AG04449 (cell line): ENCODE results near the gene AGFG1.
A peak's percentile ranks its signal among the peaks of the same experiment; 100 is the strongest.

ENCODE experiments used
- CTCF ChIA-PET: fragments of 350-600 bp; formaldehyde crosslinking; extraction: SDS; loops from one replicate; lab custom pipeline; 2021; ENCODE audit warnings: antibody characterized with exemption; lab: Yijun Ruan, JAX
- POLR2A ChIA-PET: fragments of 400-600, 350-600 bp; formaldehyde crosslinking; extraction: SDS; loops from one replicate; lab custom pipeline; 2020; ENCODE audit warnings: antibody characterized with exemption, inconsistent platforms; lab: Yijun Ruan, JAX
- DNase-seq: peaks from one replicate; pipeline ENCODE4 v3.0.0-alpha.2; 2010; ENCODE audit warnings: low read depth, low spot score
- H3K4me3 ChIP-seq: 2 replicates; pipeline ENCODE4 v1.5.1; 2011; ENCODE audit warnings: low read depth, mild to moderate bottlenecking, control low read depth, low read length
- TF ChIP-seq, protein P1 (sequence below): IDR thresholded peaks from one replicate; pipeline ENCODE4 v1.5.1; 2011; ENCODE audit warnings: mild to moderate bottlenecking, moderate library complexity, low read length, control low read depth, inconsistent platforms; ENCODE audit not compliant: insufficient read depth; ENCODE audit errors: missing control alignments

AGFG1 gene, protein sequence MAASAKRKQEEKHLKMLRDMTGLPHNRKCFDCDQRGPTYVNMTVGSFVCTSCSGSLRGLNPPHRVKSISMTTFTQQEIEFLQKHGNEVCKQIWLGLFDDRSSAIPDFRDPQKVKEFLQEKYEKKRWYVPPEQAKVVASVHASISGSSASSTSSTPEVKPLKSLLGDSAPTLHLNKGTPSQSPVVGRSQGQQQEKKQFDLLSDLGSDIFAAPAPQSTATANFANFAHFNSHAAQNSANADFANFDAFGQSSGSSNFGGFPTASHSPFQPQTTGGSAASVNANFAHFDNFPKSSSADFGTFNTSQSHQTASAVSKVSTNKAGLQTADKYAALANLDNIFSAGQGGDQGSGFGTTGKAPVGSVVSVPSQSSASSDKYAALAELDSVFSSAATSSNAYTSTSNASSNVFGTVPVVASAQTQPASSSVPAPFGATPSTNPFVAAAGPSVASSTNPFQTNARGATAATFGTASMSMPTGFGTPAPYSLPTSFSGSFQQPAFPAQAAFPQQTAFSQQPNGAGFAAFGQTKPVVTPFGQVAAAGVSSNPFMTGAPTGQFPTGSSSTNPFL

DNA sequence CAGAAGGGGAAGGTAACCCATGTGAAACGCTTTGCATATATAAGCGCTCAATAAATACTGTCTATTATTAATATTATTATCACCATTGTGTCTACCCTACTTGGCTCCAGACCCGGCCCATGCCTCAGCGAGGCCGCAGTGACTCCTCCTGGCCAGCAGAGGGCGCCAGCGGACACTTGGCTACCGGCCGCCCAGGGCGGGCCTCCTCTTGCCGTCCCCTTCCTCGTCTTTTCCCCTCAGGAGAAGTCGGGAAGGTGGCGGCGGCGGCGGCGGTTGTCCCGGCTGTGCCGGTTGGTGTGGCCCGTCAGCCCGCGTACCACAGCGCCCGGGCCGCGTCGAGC, at the start of gene AGFG1:
AGFG1 (plus strand) TSS at position 233 of the 341 bp plus-strand sequence. CDS start 266 bp downstream, outside the sequence.
- TF ChIP-seq, protein P1, sequence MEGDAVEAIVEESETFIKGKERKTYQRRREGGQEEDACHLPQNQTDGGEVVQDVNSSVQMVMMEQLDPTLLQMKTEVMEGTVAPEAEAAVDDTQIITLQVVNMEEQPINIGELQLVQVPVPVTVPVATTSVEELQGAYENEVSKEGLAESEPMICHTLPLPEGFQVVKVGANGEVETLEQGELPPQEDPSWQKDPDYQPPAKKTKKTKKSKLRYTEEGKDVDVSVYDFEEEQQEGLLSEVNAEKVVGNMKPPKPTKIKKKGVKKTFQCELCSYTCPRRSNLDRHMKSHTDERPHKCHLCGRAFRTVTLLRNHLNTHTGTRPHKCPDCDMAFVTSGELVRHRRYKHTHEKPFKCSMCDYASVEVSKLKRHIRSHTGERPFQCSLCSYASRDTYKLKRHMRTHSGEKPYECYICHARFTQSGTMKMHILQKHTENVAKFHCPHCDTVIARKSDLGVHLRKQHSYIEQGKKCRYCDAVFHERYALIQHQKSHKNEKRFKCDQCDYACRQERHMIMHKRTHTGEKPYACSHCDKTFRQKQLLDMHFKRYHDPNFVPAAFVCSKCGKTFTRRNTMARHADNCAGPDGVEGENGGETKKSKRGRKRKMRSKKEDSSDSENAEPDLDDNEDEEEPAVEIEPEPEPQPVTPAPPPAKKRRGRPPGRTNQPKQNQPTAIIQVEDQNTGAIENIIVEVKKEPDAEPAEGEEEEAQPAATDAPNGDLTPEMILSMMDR = peak; percentile 99
- DNase-seq = no peak
- H3K4me3 ChIP-seq = peak within 1 kb of the TSS; percentile 86
- ChIA-PET POLR2A (no interaction called here), CTCF (interaction anchor here (0.8 to 1.7 kb wide), 15 partner anchors 9 to 94 kb away, joined by 3 to 26 read pairs (median 6); partner anchors contain the start of gene TM4SF20)

DNA sequence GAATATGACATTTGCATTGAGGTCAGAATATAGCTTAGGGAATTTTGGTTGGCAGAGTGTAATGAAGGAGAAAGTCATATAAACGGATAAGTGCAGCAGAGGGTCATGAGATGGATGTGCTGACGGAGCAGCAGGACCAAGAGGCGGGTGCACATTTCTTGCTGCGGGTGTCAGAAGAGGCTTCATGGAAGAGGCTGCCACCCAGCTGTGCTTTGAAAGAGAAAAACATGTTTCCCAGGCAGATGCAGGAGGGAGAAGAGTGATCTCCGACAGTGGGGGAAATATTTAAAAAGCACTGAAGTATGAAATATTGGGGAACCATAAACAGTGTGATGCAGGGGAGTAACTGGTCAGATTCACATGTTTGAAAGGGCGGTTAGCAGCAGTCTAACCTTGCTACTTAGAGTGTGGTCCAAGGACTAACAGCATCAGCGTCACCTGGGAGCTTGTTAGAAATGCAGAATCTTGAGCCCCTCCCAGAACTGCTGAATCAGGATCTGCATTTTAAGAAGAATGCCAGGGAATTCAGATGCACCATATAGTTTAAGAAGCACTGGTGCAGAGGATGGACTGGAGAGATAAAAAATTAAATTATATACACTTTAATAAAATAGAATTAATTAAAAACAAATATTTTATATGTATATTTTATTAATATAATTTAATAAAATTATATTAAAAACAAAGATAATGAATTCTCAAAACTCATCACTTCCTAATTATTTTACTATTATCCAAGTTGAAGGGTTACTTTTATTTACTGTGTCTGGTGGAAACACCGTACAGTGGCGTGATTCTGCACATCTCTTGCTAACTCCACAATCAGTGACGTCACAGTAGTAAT, 48.1 kb upstream of the AGFG1 start:
- ChIA-PET CTCF (no interaction called here), POLR2A (no interaction called here)
- no peak overlapping the region for H3K4me3 ChIP-seq
- DNase-seq = no peak
- TF ChIP-seq, protein P1 = no peak

DNA sequence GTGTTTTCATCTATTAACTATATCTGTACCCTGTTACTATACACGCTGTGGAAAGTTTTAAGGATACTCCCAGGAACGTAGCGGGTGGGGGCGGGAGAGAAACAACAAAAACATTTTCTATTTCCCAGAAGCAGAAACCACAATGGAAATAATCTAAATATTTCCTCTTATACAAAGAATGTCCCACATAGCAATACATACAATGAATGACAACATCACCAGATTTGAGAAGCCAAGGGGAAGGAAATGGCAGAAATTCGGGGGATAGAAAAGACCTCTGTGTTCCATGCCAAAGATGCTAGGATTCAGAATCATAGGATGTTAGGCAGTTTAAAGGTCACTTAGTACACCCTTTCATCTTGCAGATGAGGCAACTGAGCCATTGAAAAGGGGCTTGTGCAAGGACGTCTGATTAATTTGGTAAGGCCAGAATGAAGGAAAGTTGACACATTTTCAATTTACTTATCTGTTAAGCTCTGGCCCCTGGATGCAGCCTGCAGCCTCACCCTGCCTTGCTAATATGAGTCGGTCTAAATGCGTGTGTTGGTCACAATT, 43.1 kb upstream of the AGFG1 start:
- ChIA-PET POLR2A (no interaction called here), CTCF (no interaction called here)
- H3K4me3 ChIP-seq = no peak overlapping the region
- TF ChIP-seq, protein P1 = no peak
- no peak for DNase-seq

DNA sequence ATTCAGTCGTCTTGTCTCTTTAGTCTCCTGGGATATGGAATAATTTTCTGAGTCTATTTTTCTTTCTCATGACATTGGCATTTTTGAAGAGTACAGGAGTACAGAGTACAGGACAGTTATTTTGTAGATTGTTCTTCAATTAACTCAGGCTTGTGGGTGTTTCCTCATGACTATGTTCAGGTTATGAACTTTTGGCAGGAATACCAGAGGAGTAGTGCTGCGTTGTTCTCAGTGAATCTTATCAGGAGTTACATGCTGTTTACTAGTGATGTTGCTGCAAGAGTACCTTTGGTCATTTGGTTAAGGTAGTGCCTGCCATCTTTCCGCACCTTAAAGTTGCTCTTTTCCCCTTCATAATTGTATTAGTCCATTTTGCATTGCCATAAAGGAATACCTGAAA, 41.3 kb upstream of the AGFG1 start:
- H3K4me3 ChIP-seq = no peak overlapping the region
- DNase-seq = no peak
- CTCF ChIA-PET = no interaction called here
- TF ChIP-seq, protein P1 = no peak
- POLR2A ChIA-PET = no interaction called here

DNA sequence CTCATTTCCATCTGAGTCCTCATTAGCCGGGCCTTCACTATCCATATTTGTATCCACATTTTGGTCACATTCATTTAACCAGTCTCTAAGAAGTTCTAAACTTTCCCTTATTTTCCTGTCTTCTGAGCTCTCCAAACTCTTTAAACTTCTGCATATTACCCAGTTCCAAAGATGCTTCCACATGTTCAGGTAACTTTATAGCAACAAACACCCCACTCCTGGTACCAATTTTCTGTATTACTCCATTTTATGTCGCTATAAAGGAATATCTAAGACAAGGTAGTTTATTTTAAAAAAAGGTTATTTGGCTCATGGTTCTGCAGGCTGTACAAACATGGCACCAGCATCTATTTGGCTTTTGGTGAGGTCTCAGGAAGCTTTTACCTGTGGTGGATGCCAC, 38.8 kb upstream of the AGFG1 start:
- ChIA-PET POLR2A (no interaction called here), CTCF (interaction anchor here (1.4 kb wide), 1 partner anchor 27 kb away, joined by 4 read pairs; no protein-coding TSS in a partner anchor)
- no peak overlapping the region for H3K4me3 ChIP-seq
- TF ChIP-seq, protein P1 = no peak
- no peak for DNase-seq
